Measurements from ENCODE around the gene JAML. TPM values are rescaled to one million over a fixed set of nuclear protein-coding genes. Genes with fewer than 3 reads are reported as not detected.

Gene JAML
- total and polyA plus RNA-seq, 2 of the 13 experiments (the other 11 are each of a cell fraction or from before 2014, with no cell fraction given), result 2.0 to 3.3 TPM

- TF ChIP-seq KLF15 (CRISPR knock-in tag; IDR thresholded peaks at IDR 0.05; ENCODE audit: borderline replicate concordance) (no peak), THAP9 (CRISPR knock-in tag; IDR thresholded peaks at IDR 0.05; ENCODE audit: borderline replicate concordance) (0 out of 2 replicates have a peak, but pooled peaks have one; percentile 51), MAZ (IDR thresholded peaks at IDR 0.05; ENCODE audit: borderline replicate concordance, low read depth, low read length) (no peak), MAZ (CRISPR knock-in tag; IDR thresholded peaks at IDR 0.05; ENCODE audit: low read depth) (peak; percentile 62; the same call in 1 of the 2 replicates), MED1 (CRISPR knock-in tag; IDR thresholded peaks at IDR 0.05) (0 out of 2 replicates have a peak, but pooled peaks have one; percentile 30), ZNF101 (CRISPR knock-in tag; IDR thresholded peaks at IDR 0.05; ENCODE audit: borderline replicate concordance, low read depth) (no peak), PRPF4 (IDR thresholded peaks at IDR 0.05; ENCODE audit: low read depth, low read length, poor library complexity, severe bottlenecking) (no peak), ZBTB34 (CRISPR knock-in tag; IDR thresholded peaks at IDR 0.05) (no peak), MEIS1 (CRISPR knock-in tag; IDR thresholded peaks at IDR 0.05; ENCODE audit: borderline replicate concordance) (no peak), PPARG (CRISPR knock-in tag; conservative IDR thresholded peaks at IDR 0.05) (no peak)
Measured at GRCh38 chr11:118263695-118264568, 39.1 kb upstream of the JAML start, which contains the start of gene MPZL2 (continued).
